Keratinocyte (primary cell): Measurements from ENCODE around the gene APLP2.

Experiments used
- CTCF ChIP-seq, 3 experiments: IDR thresholded peaks in 1 of 3; conservative IDR thresholded peaks in 1 of 3; optimal IDR thresholded peaks in 1 of 3; 2 replicates in 2 of 3; 3 replicates in 1 of 3; pipeline versions ENCODE3 to v1.5.1; 2011; ENCODE audit warnings: low read length in 3 of 3, mild to moderate bottlenecking in 3 of 3, moderate library complexity in 2 of 3, control low read depth in 1 of 3, inconsistent platforms in 1 of 3; ENCODE audit not compliant: insufficient read depth in 2 of 3; ENCODE audit errors: extremely low read depth in 1 of 3
- EZH2 ChIP-seq: IDR thresholded peaks from one replicate; pipeline ENCODE4 v1.6.1; 2012; ENCODE audit warnings: inconsistent platforms, mild to moderate bottlenecking, low read length, moderate library complexity

- TF ChIP-seq CTCF (optimal IDR thresholded peaks at IDR 0.05 in 1 of 3, IDR thresholded peaks at IDR 0.05 in 1 of 3, conservative IDR thresholded peaks at IDR 0.05 in 1 of 3; ENCODE audit: extremely low read depth in 1 of 3, insufficient read depth in 2 of 3, low read length in 3 of 3) (no peak), EZH2 (no peak)
Measured at GRCh38 chr11:130161441-130162145, 91.9 kb downstream of the APLP2 start.
